HG02852 (cell line): ENCODE measurements around the gene CCM2L.
"Not testable (repeated sequence)": the region's sequence is repeated elsewhere in the genome, so short reads cannot be mapped to it uniquely, and the experiment has no call there.

Experiments
- ATAC-seq: cut with Tn5 transposase; IDR thresholded peaks from one replicate; pipeline ENCODE4 v1.9.1; 2021; ENCODE audit warnings: mild to moderate bottlenecking, moderate library complexity; ENCODE audit not compliant: unreplicated experiment

Gene CCM2L

DNA sequence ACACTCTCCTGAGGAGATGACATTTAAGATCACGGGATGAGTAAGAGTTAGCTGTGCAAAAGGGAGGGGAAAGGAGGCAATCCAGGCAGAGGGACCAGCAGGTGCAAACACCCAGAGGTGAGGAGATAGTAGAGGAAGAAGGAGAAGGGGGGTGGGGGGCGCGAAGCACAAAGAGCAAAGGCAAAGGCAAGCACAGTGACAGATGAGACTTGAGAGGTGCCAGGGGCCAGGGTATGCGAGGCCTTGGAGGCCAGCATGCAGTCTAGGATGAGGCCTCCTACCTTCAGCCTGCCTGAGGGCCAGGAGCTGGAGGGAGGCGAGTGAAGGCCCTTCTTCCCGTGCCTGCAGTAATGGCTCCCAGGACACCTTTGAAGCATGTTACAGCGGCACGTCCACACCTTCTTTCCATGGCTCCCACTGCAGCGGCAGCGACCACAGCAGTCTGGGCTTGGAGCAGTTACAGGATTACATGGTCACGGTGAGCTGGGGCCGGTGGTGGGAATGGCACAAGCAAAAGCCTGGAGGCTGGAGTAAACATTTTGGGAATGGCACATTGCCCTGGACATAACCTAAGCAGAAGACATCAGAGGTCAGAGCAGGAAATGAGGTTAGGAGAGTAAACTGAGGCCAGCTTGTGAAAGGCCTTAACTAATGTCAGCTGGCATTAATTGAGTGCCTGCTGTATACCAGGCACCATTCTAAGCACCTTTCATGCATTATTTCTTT lies 18.6 kb downstream of the CCM2L start:
- ATAC-seq, result no peak

GRCh38 chr20:32029561-32029960 lies 19.3 kb downstream of the CCM2L start:
- no peak for ATAC-seq

- no peak for ATAC-seq
Measured at GRCh38 chr20:32031007-32031958, 21.0 kb downstream of the CCM2L start.

GRCh38 chr20:32033316-32033715 lies 23.1 kb downstream of the CCM2L start:
- ATAC-seq, result no peak

DNA sequence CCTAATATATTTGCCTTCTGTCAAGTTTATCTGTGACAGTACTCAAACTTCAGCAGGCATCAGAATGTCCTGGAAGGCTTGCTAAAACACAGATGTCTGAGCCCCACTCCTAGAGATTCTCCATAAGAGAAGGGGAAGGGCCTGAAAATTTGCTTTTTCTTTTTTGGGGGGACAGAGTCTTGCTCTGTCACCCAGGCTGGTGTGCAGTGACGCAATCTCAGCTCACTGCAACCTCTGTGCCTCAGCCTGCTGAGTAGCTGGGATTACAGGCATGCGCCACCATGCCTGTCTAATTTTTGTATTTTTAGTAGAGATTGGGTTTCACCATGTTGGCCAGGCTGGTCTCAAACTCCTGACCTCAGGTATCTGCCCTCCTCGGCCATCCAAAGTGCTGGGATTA lies 23.5 kb downstream of the CCM2L start:
- ATAC-seq, result not testable (repeated sequence)

DNA sequence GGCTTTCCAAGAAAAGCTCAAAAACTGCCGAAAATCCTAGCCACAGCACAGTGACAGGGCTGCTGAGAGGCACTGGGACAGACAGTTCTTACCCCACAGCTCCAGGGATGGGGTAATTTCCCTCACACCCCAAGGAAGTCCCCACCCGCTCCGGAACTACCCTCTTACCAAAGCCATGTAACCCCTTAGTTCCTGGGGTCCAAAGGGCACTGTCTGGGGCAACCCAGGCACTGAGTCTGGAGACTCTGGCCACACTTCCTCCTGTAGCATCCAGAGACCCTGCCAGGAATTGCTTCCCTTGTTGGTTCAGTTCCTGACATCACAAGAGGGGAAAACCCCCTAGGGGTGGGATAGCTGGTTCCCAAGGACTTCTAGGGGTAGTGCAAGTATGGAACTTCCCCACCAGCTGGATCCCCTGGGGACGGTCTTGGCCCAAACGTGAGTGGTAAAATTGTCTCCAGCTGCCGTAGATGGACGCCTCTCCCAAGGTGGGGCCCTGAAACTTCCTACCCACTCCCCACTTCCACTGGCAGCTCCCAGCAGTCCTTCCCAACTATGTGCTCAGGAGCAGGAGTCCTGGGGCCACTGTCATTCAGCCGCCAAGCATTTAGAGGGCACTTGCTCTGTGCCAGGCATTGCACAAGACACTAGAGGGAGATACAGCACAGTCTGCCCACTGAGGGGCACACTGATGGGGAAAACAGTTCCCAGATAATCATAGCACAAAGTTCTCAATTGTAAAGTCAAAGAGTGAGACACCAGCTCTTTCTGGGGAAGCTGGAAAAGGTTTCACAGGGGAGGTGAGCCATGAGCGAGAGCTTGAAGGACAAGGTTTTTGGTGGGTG lies 24.6 kb downstream of the CCM2L start:
- ATAC-seq, result no peak

- no peak for ATAC-seq
Measured at GRCh38 chr20:32035426-32035779, 25.2 kb downstream of the CCM2L start.

DNA sequence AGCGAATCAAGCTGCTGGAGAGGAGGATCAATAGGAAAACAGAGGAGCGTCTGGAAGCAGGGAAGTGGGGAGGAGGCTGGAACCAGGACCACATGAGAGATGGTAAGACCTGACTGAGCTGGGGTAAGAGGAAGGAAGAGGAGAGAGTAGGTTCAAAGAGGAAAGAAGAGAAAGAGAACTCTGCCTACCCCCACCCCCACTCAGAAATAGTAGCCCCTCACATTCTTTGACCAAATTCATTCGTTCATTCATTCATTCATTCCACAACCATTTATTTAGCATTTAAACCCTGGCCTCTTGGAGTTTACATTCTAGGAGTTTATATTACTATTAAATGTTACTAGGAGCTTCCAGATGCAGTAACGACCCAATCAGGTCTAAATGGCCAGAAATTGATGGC lies 26.0 kb downstream of the CCM2L start:
- no peak for ATAC-seq

DNA sequence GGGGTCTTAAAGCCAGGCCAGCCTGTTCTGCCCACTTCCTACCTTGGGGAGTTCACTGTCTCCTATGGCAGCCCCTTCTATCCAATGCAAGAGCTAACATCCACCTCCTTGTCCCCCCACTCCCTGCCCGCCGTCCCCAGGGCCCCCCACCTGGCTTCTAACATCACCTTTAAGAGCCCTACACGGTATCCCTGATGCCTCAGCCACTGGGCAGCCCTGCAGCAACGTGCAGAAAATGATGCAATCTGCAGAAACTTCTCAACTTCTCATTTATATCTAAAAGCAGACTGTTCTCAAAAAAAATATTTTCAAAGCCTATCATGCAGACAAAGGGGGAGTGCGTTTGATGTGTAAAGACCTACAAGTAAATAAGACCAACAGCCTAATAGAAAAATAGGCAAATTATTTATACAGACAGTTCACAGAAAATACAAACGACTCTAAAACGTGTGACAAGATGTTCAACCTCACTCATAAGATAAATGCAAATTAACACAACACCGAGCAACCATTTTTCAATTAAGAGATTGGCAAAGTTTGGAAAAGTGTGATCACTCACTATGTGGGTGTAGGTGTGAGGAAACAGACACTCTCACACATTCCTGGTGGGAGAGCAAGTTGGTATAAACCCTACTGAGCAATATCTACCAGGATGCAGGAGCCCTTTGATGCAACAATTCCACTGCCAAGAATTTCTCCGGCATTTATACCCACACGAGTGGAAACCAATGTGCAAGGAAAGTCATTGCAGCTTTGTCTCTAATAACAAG lies 26.7 kb downstream of the CCM2L start:
- ATAC-seq, result no peak

DNA sequence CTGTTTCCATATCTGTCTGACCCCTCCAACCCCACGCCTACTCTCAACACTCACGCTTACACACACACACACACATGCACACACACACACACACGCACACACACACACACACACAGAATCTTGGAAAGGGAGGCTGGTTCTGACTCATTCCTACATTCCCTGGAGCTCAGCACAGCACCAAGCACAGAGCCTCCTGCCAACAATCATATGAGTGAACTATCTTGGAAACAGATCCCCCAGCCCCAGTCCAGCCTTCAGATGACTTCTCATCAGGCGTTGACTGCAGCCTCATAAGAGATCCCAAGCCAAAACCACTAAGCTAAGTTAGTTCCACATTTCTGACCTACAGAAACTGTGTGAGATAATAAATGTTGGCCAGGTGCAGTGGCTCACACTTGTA lies 27.7 kb downstream of the CCM2L start:
- no peak for ATAC-seq

- ATAC-seq, result peak; percentile 74
Measured at GRCh38 chr20:32040142-32040953, 30.1 kb downstream of the CCM2L start.

- no peak for ATAC-seq
Measured at GRCh38 chr20:32045999-32046398, 35.8 kb downstream of the CCM2L start.

DNA sequence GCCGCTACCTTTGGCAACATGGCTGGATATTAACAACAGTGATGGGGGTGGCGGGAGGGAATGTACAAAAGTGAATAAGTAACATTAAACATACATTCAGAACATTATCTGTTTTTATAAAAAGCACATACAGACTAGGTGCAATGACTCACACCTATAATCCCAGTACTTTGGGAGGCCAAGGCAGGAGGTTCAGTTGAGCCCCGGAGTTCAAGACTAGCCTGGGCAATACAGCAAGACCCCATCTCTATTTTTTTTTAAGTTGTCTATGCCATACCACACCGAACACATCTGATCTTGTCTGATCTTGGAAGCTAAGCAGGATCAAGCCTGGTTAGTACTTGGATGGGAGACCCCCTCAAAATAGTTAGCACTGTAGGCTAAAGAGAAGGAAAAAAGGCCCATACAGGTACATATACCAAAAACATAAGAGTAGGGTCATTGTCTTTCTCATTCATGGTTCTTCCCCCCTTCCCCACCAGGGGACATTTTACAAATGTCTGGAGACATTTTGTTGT lies 40.1 kb downstream of the CCM2L start:
- no peak for ATAC-seq

DNA sequence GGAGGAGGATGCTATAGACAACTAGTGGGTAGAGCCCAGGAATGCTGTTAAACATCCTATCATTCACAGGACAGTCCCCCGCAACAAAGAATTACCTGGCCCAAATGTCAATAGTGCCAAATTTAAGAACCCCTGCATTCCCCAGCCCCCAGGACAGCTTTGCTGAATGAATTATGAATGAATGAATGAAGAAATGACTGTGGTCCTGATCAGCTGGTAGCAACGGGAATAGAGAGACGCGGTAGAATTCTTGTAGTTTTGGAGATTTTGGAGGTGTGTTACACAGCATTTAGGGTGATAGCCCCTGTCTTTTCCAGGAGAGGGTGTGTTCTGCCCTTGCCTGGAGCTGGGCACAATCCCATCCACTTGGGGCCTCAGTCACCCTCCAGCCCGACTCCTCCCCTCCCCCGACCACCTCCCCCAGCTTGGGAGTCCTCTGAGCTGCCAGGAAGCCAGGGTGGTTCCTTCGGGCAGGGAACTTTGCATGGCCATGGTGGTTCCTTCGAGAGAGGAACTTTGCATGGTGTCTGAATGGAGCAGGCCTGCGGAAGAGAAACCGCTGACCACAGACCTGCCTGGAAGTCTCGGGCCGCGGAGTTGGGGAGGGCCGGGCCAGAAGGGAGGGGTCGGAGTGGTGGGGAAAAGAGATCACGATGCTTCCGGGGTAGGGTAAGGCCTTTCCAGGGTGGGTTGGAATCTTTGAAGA lies 40.8 kb downstream of the CCM2L start:
- no peak for ATAC-seq

DNA sequence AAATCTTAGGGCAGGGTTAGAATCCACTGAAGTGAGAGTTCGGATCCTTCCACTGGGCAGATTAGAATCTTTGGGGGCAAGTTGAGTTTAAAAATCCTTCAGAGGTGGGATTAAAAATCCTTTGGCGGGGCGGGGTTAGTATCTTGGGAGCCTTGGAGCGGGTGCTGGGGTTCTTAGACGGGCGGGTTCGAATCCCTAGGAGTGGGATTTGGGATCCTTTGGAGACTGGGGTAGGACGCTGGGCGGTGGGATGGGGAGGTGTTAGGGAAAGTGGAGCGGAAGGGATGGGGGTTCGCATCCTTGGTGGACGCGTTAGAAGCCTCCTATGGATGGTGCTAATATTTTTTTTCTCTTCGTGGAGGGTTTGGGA lies 41.5 kb downstream of the CCM2L start:
- no peak for ATAC-seq

DNA sequence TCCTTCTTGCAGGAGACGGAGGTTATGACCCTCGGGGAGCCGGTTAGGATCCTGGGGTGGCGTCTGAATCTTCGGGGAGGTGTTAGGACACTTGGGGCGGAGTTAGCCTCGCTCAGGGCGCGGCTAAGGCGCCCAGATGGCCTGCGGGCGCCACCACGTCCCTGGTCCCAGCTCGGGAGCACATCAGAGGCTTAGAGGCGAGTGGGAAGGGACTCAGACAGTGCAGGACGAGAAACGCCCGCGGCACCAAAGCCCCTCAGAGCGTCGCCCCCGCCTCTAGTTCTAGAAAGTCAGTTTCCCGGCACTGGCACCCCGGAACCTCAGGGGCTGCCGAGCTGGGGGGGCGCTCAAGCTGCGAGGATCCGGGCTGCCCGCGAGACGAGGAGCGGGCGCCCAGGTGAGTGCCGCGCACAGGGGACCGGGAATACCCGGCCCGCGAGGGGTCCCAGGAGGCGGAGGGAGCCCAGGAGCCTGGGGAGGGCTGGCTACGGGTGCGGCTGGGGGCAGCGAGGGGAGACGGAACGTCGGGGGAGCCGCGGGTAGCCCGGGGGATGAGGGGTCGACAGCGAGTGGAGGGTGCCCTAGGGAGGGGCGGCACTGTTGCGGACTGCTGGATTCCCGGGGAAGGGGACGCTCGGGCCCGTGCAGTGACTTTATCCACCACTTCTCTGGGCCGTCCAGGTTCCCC lies 42.0 kb downstream of the CCM2L start, which contains the start of gene HCK:
TSS of gene HCK (plus strand) at position 153 of the 688 bp plus-strand sequence.
- peak; percentile 43 for ATAC-seq

DNA sequence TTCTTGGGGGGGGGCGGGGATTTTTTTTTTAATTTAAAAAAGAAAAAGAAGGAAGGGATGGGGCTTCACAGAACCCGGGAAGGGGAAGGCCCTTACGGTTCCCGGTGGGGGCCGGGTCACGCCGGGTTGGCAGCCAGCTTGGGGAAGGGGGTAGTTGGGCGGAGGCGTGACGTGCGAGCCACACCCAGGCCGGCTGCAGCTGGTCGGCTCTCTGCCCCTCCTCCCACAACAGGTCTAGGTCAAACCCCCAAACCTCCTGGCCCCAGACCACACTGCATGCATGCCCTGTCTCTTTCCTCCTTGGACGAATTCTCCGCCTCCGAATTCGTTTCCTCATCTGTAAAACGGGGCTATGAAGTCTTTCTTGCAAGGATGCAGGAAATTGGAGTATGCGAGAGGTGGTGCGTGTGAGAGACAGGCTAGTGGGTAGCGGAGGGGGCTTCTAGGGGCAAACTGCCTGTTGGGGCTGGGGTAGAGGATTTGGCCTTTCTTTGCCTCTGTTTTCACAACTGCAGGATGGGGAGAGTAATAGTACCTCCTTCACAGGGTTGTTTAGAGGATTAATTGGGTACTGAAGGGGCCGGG lies 42.6 kb downstream of the CCM2L start:
- ATAC-seq, result no peak

- no peak for ATAC-seq
Measured at GRCh38 chr20:32053648-32054047, 43.4 kb downstream of the CCM2L start.
